PFSK-1 (cell line): ENCODE data around the gene MRPL55.

Source experiments
- FOXP2 ChIP-seq: optimal IDR thresholded peaks from 2 replicates; pipeline ENCODE3; 2011; ENCODE audit warnings: borderline replicate concordance, control low read depth, inconsistent platforms; ENCODE audit not compliant: insufficient read depth; ENCODE audit errors: extremely low read length, extremely low read depth
- POLR2AphosphoS5 ChIP-seq: IDR thresholded peaks from 2 replicates; pipeline ENCODE4 v1.6.1; 2012; ENCODE audit warnings: low read depth, mild to moderate bottlenecking, control low read depth, low read length, moderate library complexity
- SIN3A ChIP-seq: IDR thresholded peaks from 2 replicates; pipeline ENCODE4 v1.6.1; 2012; ENCODE audit warnings: mild to moderate bottlenecking, low read length, moderate library complexity, borderline replicate concordance; ENCODE audit not compliant: insufficient read depth
- TAF1 ChIP-seq: IDR thresholded peaks from 2 replicates; pipeline ENCODE4 v1.6.1; 2012; ENCODE audit warnings: low read length, control low read depth, borderline replicate concordance; ENCODE audit not compliant: insufficient read depth
- TF ChIP-seq, protein P1 (sequence below), 2 experiments: IDR thresholded peaks; 2 replicates each; pipeline versions ENCODE4 v1.6.1 to v1.8.0; 2011 to 2012; ENCODE audit warnings: low read depth in 2 of 2, low read length in 2 of 2, control low read depth in 1 of 2, inconsistent platforms in 1 of 2, mild to moderate bottlenecking in 1 of 2, moderate library complexity in 1 of 2; ENCODE audit not compliant: insufficient read depth in 1 of 2

MRPL55 gene

DNA sequence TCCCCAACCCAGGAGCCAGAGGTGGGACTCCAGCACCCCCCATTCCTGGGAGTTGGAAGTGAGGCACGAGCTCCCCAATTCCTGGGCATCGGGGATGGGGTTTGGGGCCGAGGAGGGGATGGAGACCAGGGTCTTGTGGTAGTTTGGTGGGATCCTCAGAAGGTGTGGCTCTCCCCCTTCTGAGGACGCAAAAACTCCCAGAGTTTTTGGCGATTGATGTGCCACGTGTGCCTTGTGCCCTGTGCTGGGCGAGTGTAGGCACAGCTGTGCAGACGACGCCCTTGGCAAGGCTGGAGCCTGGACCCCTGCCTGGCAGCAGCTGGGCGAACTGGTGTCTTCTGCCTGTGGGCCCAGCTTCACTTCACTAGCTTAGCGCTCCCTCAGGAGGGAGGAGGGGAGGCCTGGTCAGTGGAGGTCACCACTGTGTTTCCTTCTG lies 33.6 kb upstream of the MRPL55 start:
- TF ChIP-seq FOXP2 (no peak), POLR2AphosphoS5 (no peak), SIN3A (no peak), TAF1 (no peak)
- TF ChIP-seq, protein P1, sequence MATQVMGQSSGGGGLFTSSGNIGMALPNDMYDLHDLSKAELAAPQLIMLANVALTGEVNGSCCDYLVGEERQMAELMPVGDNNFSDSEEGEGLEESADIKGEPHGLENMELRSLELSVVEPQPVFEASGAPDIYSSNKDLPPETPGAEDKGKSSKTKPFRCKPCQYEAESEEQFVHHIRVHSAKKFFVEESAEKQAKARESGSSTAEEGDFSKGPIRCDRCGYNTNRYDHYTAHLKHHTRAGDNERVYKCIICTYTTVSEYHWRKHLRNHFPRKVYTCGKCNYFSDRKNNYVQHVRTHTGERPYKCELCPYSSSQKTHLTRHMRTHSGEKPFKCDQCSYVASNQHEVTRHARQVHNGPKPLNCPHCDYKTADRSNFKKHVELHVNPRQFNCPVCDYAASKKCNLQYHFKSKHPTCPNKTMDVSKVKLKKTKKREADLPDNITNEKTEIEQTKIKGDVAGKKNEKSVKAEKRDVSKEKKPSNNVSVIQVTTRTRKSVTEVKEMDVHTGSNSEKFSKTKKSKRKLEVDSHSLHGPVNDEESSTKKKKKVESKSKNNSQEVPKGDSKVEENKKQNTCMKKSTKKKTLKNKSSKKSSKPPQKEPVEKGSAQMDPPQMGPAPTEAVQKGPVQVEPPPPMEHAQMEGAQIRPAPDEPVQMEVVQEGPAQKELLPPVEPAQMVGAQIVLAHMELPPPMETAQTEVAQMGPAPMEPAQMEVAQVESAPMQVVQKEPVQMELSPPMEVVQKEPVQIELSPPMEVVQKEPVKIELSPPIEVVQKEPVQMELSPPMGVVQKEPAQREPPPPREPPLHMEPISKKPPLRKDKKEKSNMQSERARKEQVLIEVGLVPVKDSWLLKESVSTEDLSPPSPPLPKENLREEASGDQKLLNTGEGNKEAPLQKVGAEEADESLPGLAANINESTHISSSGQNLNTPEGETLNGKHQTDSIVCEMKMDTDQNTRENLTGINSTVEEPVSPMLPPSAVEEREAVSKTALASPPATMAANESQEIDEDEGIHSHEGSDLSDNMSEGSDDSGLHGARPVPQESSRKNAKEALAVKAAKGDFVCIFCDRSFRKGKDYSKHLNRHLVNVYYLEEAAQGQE (IDR thresholded peaks at IDR 0.05; ENCODE audit: insufficient read depth in 1 of 2, low read depth in 2 of 2, low read length in 2 of 2): no peak

DNA sequence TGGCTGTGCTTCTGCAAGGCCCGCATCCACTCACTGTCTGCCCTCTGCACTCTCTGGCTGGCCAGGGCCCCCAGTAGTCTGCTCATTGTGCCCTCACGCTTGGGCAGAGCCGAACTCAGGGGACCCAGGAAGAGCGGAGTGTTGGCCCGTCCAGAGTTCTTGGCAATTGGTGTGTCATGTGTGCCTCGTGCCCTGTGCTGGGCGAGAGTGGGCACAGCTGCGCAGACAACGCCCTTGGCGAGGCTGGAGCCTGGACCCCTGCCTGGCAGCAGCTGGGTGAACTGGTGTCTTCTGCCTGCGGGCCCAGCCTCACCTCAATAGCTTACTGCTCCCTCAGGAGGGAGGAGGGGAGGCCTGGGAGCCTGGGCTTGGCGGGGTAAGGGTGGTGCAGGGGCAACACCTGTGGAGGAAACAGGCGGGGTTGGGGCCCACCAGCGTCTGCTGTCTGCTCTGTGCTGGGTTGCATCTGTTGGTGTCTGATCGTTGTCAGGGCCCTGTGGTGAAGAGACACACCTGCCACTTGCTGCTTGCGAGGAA lies 33.1 kb upstream of the MRPL55 start:
- no peak for TF ChIP-seq SIN3A
- TF ChIP-seq TAF1: no peak
- TF ChIP-seq, protein P1 (IDR thresholded peaks at IDR 0.05; ENCODE audit: insufficient read depth in 1 of 2, low read depth in 2 of 2, low read length in 2 of 2): no peak
- no peak for TF ChIP-seq FOXP2
- TF ChIP-seq POLR2AphosphoS5: no peak

- TF ChIP-seq TAF1 (no peak), SIN3A (0 out of 2 replicates have a peak, but pooled peaks have one; percentile 16)
Measured at GRCh38 chr1:228141226-228142044, 32.3 kb upstream of the MRPL55 start.

GRCh38 chr1:228140724-228141225 lies 31.7 kb upstream of the MRPL55 start:
- TF ChIP-seq TAF1: no peak
- TF ChIP-seq SIN3A: no peak
- TF ChIP-seq, protein P1 (IDR thresholded peaks at IDR 0.05; ENCODE audit: insufficient read depth in 1 of 2, low read depth in 2 of 2, low read length in 2 of 2): no peak
- no peak for TF ChIP-seq POLR2AphosphoS5
- no peak for TF ChIP-seq FOXP2

- TF ChIP-seq TAF1: peak; percentile 85
- no peak for TF ChIP-seq FOXP2
- TF ChIP-seq, protein P1 (IDR thresholded peaks at IDR 0.05; ENCODE audit: insufficient read depth in 1 of 2, low read depth in 2 of 2, low read length in 2 of 2): no peak
- TF ChIP-seq SIN3A: 0 out of 2 replicates have a peak, but pooled peaks have one; percentile 8
- TF ChIP-seq POLR2AphosphoS5: peak; percentile 71
Measured at GRCh38 chr1:228139931-228140723, 31.0 kb upstream of the MRPL55 start, which contains the start of gene GUK1. TSS of gene GUK1 (plus strand) at chr1:228140279. CDS start at chr1:228140303, 24 bp downstream.
